ENCODE measurements around the gene GGA1. TPM values are rescaled to one million over a fixed set of nuclear protein-coding genes. Genes with fewer than 3 reads are reported as not detected.

The GGA1 gene
- total and polyA plus RNA-seq, 9 of the 15 experiments (the other 6 are each of a cell fraction or from before 2014, with no cell fraction given): 1.5 to 69.5 (median 31.6) TPM

DNA sequence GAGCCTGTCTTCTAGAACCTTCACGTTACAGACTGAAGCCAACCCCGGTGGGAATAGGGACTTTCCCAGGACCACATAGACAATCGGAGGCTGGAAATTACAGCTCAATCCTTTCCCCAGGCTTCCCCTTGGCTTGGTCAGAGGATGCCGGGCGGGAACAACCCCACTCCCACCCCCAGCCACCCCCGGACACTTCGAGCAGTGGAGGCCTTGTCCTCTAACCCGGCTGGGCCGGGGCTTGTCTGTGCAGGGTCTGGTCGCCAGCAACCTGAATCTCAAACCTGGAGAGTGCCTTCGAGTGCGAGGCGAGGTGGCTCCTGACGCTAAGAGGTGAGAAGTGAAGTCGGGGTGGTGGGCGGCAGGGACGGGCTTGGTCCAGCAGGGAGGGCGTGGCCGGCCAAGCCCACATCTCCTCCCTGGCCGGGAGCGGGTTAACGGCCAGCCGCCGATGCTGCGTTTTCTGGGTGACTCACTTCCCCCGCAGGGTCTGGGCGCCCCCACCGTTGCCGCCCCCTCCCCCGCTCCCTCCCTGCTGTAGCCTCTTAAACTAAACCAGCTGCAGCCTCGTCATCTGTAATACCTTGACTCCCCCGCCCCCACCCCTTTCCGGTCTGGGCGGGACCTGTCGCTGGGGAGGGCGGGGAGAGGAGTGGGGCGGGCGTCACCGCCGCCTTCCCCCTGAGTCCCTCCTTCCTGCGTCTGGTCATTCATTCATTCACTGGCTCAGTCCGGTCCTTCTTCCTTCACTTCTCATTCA is 68.3 kb downstream of the GGA1 start (continued):
- TF ChIP-seq ZBED1 (IDR thresholded peaks at IDR 0.05) (no peak), PHB (CRISPR knock-in tag; IDR thresholded peaks at IDR 0.05) (no peak), SIN3B (IDR thresholded peaks at IDR 0.05; ENCODE audit: low read depth) (no peak), ZNF766 (CRISPR knock-in tag; conservative IDR thresholded peaks at IDR 0.05) (peak; percentile 78), SAFB2 (IDR thresholded peaks at IDR 0.05; ENCODE audit: borderline replicate concordance, low read depth, low read length, severe bottlenecking) (no peak), JUNB (CRISPR knock-in tag; conservative IDR thresholded peaks at IDR 0.05) (no peak), MCM5 (IDR thresholded peaks at IDR 0.05; ENCODE audit: low read depth) (no peak), PHF20 (IDR thresholded peaks at IDR 0.05; ENCODE audit: partially characterized antibody) (no peak), ZNF217 (CRISPR knock-in tag; IDR thresholded peaks at IDR 0.05) (no peak), DNMT1 (IDR thresholded peaks at IDR 0.05) (no peak), PCBP2 (IDR thresholded peaks at IDR 0.05; ENCODE audit: low read depth, low read length, poor library complexity, severe bottlenecking) (no peak), TCF7L2 (IDR thresholded peaks at IDR 0.05; ENCODE audit: low read depth, low read length) (no peak), SNIP1 (IDR thresholded peaks at IDR 0.05; ENCODE audit: low read depth) (no peak), SPI1 (IDR thresholded peaks at IDR 0.05; ENCODE audit: borderline replicate concordance, low read depth, low read length) (no peak), SREBF1 (IDR thresholded peaks at IDR 0.05; ENCODE audit: borderline replicate concordance, low read depth, low read length) (no peak), RBM25 (IDR thresholded peaks at IDR 0.05; ENCODE audit: low read depth, low read length, severe bottlenecking) (no peak), TRIM28 (IDR thresholded peaks at IDR 0.05) (no peak), PTRF (tag; IDR thresholded peaks at IDR 0.05) (no peak), RFX1 (IDR thresholded peaks at IDR 0.05) (no peak)
- TF ChIP-seq, protein P1, sequence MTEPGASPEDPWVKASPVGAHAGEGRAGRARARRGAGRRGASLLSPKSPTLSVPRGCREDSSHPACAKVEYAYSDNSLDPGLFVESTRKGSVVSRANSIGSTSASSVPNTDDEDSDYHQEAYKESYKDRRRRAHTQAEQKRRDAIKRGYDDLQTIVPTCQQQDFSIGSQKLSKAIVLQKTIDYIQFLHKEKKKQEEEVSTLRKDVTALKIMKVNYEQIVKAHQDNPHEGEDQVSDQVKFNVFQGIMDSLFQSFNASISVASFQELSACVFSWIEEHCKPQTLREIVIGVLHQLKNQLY (CRISPR knock-in tag; conservative IDR thresholded peaks at IDR 0.05): no peak
- TF ChIP-seq, protein P2, sequence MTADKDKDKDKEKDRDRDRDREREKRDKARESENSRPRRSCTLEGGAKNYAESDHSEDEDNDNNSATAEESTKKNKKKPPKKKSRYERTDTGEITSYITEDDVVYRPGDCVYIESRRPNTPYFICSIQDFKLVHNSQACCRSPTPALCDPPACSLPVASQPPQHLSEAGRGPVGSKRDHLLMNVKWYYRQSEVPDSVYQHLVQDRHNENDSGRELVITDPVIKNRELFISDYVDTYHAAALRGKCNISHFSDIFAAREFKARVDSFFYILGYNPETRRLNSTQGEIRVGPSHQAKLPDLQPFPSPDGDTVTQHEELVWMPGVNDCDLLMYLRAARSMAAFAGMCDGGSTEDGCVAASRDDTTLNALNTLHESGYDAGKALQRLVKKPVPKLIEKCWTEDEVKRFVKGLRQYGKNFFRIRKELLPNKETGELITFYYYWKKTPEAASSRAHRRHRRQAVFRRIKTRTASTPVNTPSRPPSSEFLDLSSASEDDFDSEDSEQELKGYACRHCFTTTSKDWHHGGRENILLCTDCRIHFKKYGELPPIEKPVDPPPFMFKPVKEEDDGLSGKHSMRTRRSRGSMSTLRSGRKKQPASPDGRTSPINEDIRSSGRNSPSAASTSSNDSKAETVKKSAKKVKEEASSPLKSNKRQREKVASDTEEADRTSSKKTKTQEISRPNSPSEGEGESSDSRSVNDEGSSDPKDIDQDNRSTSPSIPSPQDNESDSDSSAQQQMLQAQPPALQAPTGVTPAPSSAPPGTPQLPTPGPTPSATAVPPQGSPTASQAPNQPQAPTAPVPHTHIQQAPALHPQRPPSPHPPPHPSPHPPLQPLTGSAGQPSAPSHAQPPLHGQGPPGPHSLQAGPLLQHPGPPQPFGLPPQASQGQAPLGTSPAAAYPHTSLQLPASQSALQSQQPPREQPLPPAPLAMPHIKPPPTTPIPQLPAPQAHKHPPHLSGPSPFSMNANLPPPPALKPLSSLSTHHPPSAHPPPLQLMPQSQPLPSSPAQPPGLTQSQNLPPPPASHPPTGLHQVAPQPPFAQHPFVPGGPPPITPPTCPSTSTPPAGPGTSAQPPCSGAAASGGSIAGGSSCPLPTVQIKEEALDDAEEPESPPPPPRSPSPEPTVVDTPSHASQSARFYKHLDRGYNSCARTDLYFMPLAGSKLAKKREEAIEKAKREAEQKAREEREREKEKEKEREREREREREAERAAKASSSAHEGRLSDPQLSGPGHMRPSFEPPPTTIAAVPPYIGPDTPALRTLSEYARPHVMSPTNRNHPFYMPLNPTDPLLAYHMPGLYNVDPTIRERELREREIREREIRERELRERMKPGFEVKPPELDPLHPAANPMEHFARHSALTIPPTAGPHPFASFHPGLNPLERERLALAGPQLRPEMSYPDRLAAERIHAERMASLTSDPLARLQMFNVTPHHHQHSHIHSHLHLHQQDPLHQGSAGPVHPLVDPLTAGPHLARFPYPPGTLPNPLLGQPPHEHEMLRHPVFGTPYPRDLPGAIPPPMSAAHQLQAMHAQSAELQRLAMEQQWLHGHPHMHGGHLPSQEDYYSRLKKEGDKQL (CRISPR knock-in tag; IDR thresholded peaks at IDR 0.05; ENCODE audit: borderline replicate concordance): no peak
- TF ChIP-seq, protein P3, sequence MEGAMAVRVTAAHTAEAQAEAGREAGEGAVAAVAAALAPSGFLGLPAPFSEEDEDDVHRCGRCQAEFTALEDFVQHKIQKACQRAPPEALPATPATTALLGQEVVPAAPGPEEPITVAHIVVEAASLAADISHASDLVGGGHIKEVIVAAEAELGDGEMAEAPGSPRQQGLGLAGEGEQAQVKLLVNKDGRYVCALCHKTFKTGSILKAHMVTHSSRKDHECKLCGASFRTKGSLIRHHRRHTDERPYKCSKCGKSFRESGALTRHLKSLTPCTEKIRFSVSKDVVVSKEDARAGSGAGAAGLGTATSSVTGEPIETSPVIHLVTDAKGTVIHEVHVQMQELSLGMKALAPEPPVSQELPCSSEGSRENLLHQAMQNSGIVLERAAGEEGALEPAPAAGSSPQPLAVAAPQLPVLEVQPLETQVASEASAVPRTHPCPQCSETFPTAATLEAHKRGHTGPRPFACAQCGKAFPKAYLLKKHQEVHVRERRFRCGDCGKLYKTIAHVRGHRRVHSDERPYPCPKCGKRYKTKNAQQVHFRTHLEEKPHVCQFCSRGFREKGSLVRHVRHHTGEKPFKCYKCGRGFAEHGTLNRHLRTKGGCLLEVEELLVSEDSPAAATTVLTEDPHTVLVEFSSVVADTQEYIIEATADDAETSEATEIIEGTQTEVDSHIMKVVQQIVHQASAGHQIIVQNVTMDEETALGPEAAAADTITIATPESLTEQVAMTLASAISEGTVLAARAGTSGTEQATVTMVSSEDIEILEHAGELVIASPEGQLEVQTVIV (CRISPR knock-in tag; IDR thresholded peaks at IDR 0.05; ENCODE audit: borderline replicate concordance): no peak

All from K562 (cell line).